HG03108 (cell line): ENCODE data around the gene CLDN19.
"Not testable (repeated sequence)": the region's sequence is repeated elsewhere in the genome, so short reads cannot be mapped to it uniquely, and the experiment has no call there.

Experiments
- ATAC-seq: cut with Tn5 transposase; IDR thresholded peaks from one replicate; pipeline ENCODE4 v1.9.1; 2021; ENCODE audit warnings: moderate library complexity; ENCODE audit not compliant: unreplicated experiment

The CLDN19 gene

DNA sequence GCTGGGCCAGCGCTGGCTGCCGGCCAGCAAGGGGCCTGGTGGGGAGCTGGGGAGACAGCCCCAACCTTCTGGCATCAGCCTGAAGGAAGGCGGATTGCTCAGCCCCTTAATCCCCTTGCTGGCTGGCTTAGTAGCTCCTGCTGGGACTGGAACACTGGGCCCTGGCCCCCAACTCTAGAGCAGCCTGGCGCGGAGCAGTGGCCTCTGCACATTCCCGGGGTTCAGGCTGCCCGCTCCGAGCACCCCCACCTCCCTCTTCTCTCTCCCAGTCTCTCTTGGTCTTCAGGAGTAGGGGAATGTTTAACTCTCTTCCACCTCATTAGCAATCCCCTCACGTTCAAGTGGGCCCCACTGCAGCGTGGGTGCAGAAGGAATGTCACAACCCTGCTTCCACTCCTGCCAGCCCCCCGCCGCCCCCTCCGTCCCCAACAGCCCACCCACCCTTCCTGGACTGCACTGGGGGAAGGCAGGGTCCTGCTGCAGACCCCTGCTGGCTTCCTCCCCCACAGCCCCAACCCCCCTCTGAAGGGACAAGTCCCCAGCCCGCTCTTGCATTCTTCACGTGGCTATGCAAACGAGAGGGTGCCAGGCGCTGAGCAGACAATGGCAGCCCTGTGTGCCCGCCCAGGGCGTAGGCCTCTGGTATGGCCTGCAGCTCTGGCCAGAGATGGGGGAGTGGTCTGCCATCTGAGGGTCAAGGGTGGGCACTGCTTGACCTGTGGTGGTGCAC lies 980 bp upstream of the CLDN19 start:
- no peak for ATAC-seq

DNA sequence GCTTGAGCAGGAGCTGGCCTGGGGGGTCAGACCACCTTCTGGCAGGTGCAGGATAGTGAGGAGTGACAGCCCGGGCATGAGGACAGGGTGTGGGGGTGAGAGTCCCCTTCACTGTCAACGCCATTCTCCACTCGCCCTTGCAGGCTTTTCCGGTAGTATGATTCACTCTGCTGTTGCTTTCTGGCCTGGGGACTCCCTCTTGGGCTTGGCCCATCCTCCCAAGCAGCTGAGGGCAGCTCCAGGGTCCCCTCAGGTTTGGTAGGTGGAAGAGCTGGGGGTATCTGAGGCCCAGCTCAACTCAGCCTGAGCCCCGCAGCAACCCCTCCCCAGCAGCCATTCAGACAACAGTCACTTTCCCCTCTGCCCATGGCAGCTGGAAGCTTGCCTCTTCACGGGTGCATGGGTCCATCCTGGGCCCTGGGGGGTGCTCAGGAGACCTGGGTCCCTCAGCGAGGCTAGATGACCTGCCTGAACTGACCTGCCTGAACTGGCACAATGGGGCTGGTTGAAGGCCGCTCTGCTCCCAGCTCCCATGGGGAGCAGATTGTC lies 1.3 kb downstream of the CLDN19 start:
- no peak for ATAC-seq

DNA sequence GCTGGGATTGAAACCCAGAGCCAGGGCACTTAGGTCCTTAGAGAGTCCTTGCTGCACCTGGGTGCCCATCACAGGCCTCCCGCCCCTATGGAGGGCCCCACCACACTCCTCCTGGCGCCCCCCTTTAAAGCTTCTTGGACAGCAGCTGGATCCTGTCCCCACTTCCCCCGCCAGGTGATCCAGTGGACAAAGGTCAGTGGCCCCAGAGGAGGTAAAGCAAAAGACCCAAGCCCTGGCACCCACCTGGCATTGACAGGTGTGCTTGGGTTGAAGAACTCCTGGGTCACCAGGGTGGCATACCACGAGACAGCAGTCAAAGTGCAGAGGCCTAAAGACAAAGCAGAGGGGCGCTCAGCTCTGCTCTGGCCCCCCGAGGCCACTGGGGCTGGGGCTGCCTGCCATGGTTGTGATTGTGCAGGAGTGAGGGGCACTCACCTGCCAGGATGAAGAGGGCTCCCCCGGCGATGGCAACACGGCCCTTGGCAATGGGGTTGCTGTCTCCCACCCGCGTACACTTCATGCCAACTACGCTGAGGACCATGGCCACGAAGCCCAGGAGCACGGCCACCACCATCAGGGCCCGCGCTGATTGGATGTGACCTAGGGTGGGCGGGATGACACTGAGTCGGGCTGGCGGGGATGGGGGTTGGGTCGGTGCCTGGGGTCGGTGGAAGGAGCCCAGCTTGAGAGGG lies 1.9 kb downstream of the CLDN19 start:
- no peak for ATAC-seq

DNA sequence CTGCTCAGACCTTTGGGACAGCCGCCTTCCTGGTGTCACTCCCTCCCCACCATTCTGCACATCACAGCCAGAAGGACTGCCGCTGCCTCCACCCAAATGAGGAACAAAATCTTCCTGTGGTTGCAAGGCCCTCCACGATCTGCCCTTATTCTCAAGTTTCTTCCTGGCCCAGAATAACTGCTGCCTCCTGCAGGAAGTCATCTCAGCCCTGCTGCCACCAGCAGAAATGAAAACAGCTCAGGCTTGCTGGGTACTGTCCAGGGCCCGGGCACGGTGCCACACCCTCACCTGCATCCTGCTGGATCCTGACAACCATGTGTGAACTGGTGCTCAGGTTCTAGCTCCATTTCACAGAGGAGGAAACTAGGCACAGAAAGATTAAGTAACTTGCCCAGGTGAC lies 2.8 kb downstream of the CLDN19 start:
- no peak for ATAC-seq

DNA sequence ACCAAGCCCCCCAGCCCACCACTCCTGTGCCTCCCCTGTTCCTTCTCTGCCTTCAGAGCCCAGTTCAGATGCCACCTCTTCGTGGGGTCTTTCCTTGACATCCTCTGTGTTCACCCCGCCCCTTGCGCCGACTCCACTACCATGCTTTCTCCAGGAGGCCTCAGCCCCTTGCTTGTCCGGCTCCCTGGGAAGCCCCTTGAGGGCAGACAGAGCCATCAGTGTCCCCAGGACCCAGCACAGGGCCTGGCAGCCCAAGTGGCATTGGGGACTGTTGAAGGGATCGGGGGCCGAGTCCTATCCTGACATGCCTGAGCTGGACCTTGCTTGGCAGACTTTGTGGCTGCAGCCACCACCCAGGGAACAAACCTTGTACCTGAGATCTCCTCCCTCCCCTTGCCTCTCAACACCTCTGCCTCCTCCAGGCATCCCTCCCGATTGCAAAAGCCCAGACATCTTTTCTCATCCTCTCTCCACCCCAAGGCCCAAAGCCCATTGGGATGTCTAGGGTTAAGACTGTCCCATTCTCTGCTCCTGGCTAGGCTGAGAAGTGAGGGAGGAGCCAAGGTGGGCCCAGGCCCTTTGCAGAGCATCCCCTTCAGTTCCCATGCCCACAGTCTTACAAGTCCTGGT lies 3.4 kb downstream of the CLDN19 start:
- ATAC-seq = no peak

DNA sequence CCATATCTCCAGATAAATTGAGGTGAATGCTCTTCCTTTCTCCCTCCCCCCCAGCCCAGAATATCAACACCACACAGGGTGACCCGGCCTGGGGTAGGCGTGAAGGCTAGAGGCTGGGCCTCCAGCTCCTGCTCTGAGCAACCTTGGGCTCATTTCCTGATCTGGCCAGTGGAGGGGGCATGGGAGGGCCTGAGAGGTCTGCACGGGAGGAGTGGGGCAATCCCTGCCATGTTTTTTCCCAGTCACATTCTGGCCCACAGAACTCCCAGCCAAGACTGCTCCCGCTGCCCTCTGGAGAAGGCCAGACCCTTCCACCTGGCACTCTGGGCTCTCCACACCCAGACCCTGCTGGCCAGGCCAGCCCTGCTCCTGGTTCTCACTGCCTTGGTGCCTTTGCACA lies 3.9 kb downstream of the CLDN19 start:
- ATAC-seq = no peak

DNA sequence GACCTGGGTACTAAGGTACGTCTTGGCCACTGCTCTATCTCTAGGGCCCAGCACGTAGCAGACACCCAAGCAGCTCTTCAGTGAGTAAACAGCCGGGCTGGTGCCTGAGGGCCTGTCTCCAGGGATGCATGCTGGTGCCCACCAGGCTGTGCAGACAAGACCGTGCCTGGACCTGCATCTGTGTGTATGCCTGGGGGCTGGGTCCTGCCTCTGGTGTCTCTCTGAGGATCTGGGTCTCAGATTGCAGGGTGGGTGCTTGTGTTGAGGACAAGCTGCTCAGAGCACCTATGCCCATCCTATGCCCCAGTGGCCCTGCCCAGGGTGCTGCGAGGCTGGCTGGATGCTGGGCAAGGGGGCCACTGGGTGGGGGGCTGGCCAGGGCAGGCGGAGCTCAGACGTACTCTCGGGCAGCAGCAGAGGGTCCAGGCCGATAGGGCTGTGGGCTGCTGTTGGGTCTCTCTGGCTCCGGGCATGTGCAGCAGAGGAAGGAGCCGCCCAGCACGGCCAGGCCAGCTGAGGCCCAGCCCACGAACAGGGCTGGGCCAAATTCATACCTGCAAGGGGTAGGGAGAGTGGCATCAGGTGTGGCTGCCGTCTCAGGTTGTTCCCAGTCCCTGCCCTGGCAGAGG lies 4.4 kb downstream of the CLDN19 start:
- ATAC-seq = no peak

DNA sequence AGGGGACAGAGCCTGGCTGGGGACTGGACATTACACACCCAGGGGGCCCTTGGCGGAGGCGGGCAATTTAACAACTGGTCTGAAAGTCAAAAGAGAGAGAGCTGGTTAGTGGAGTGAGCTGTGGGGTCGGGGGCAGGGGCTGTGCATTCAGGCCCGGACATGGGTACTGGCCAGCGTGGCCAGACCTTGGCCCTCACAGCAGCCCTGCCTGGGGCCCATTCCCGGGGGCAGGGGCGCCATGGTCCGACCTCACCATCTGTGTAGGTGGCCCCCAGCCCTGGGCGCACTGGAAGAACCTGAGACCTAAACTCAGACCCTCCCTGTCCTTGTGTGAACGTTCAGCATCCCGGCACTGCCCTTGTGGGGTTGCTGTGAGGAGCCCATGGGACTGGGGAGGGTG lies 5.0 kb downstream of the CLDN19 start:
- ATAC-seq = no peak

DNA sequence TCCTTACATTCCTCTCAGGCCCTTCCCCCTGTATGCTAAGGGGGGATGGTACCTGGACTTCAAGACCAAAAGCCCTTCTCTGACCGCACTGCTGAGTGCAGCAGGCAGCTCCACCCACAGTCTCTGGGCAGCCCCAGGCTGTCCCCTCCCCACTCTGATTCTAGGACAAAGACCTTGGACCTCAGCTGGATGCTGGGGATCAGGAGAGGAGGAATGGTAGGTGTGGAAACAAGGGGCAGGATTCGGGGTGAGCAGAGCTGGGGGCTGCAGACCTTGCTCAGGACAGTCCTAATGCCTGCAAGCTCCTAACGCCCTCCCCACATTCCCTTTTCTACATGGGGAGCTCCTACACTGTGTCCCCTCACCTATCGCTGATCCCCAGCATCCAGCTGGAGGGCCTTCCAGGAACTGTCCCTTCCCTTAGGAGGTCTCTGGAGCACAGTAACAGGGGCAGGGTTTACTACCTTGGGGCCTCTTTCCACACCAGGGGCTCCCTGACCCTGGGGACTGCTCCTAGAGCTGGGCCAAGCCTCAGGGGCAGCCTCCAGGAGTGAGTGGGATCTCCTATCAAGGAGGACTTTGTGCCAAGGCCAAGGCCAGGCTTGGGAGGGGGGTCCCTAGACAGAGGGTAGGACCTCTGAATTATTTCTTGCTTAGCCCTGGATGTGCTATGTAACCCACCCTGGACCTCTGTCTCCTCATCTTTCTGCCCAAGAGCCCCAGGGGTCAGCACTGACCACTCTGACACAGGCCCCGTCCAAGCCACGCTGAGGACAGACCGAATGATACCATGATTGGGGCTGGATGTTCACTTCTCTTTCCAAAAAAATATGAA lies 5.6 kb downstream of the CLDN19 start:
- no peak for ATAC-seq

DNA sequence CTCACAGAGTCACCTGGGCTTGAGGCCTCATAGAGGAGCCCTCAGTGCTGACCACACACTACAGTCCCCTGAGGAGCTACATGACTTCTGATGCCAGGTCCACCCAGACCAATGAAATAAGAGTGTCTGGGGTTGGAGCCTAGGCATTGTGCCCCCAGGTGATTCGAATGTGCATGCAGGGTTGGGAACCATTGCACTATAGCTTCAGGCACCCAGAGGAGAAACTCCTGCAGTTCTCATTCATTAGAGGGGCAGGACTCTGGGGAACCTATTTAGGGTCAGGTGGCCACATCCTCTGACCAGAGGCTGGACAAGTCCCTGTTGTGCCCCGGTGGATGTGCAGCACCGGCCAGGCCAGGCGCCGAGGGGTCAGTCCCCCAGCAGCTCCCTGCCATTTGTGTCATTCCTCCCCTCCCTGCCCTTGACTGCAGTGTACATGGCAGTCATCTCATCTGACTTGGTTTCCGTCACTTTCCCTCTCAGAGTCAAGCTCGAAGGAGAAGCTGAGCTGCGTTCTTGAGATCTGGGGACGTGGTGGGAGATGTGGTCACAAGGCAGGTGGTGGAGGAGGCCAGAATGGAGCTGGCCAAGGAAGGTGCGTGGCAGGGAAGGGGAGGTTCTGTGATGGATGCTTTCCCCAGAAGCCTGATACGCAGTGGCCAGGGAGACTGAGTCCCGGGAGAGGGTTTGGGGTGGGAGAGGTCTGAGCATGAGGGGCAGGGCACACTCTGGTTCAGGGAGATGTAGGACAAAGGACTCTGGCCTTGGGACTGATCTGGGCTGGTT lies 6.4 kb downstream of the CLDN19 start:
- no peak for ATAC-seq

DNA sequence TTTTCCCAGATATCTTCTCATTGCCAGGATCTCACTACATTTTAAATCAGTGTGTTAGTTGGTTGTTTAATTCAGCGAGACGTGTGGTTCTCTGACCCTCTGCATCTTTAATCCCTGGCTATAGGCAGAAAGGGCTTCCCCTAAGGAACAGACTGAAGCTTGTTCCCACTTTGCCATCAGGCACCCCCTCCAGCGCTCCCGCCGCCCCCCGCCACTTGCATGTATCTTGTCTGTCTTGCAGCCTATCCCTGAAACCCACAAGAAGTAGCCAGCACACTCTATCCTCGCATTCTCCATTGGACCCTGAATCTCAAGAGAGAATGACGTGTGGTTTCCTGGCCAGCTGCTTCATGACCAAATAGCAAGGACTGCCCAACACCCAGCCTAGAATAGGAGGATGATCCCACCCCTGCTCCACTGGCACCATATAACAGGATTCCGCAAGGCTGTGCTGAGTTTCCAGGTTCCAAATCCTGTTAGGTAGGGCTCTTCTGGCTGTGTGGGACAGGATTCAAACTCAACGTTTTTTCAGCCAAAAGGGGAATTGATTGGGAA lies 7.8 kb downstream of the CLDN19 start:
- no peak for ATAC-seq

DNA sequence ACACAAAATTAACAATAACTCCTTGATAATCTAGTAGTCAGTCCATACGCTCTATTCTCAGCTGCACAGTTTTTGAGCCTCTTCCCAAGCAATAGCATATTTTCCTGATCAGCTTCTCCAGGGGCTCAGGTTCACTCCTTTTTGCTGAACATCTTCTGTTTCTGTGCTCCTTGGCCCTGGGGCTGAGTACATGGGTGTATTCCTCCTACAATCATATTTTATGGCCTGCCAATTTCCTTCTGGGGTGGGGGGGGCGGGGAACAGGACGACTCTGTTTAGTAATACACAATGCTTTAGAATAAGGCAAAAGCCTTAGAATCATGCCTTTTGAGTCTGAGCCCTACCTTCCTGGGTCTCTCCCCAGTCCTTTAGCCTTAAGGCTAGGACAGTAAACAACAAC lies 8.5 kb downstream of the CLDN19 start:
- no peak for ATAC-seq

DNA sequence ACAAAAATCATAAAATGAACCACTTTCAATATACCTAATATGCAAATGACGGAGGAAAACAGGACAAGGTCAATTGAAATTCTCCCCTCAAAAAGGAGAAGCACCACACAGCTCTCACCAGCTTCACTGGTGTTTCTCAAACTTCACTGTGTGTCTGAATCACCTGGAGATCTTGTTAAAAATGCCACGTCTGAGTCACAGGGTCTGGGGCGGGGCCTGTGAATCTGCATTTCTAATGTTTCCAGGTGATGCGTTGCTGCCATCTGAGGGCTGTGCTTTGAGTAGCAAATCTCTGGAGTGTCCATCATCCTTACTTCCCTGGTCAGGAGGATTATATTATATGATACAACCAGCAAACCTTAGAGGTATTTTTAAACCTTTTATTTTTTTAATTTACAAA lies 9.0 kb downstream of the CLDN19 start:
- no peak for ATAC-seq

DNA sequence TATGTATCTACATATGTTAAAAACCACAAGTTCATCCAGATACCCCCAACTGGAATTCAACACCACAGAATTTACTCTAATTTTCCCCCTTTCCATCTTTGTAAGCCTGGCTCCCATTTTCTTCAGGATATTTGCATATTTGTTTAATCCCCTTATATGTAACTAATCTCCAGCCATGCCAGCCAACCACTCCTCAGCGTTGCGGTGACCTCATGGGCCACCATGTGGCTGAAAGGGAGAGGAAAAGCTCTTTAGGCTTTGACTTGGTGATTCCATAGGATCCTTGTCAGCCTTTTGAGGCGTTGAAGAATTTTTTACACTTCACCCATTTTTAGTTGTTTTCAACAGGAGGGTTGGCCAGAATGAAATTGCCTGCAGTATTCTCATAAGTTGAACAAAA lies 10.0 kb downstream of the CLDN19 start:
- ATAC-seq = no peak

DNA sequence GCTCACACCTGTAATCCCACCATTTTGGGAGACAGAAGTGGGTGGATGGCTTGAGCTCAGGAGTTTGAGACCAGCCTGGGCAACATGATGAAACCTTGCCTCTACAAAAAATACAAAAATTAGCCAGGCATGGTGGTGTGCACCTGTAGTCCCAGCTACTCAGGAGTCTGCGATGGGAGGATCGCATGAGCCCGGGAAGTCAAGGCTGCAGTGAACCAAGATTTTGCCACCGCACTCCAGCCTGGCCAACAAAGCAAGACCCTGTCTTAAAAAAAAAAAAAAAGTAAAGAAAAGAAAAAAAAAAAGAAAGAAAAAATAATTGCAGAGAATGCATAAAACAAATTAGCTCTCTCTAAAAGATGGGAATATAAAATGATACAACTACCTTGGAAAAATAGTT lies 14.2 kb downstream of the CLDN19 start:
- not testable (repeated sequence) for ATAC-seq

DNA sequence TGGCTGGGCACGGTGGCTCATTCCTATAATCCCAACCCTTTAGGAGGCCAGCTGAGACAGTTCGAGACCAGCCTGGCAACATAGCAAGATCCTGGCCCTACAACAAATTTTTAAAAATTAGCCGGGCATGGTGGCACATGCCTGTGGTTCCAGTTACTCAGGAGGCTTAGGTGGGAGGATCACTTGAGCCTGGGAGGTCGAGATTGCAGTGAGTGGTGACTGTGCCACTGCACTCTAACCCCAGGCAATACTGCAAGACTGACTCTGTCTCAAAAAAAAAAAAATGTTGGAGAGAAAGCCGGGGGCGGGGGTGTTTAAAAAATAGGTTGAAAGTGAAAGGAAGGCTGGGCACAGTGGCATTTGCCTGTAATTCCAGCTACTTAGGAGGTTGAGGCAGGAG lies 16.5 kb downstream of the CLDN19 start:
- no peak for ATAC-seq

DNA sequence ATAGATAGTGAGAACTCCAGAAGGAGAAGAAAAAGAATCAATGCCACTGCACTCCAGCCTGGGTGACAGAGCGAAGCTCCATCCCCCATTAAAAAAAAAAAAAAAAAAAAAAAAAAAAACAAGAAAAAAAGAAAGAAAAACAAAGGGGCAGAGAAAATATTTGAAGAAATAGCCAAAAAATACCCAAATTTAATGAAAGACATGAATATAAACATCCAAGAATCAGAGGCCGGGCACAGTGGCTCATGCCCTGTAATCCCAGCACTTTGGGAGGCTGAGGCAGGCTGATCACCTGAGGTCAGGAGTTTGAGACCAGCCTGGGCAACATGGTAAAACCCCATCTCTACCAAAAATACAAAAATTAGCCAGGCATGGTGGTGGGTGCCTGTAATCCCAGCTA lies 17.6 kb downstream of the CLDN19 start:
- not testable (repeated sequence) for ATAC-seq

DNA sequence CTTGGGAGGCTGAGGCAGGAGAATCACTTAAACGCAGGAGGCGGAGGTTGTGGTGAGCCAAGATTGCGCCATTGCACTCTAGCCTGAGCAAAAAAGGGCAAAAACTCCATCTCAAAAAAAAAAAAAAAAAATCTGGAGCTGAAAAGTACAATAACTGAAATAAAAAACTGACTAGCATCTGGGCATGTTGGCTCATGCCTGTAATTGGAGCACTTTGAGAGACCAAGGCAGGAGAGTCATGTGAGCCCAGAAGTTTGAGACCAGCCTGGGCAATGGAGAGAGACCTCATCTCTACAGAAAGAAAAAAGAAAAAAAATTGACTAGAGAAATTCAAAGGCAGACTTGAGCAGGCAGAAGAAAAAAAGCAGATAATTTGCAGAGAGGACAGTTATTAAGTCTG lies 18.1 kb downstream of the CLDN19 start:
- no peak for ATAC-seq

DNA sequence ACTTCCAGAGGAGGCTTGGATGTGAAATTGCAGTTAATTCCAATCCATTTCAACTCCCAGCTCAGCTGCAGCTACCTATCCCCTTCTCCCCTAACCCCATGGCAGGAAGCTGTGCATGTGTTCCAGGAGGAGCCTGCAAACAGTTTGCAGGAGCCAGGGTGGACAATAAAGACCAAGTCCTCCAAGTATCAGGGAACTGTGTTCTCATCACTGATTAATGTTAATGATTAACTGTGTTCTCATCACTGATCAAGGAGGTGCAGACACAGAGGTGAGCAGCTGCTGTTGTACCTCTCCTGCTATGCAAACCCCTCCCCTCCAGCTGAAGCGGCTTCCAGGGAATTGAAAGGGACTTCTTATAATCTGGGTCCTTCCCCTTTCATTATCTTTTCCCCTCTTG lies 19.2 kb downstream of the CLDN19 start:
- ATAC-seq = no peak

DNA sequence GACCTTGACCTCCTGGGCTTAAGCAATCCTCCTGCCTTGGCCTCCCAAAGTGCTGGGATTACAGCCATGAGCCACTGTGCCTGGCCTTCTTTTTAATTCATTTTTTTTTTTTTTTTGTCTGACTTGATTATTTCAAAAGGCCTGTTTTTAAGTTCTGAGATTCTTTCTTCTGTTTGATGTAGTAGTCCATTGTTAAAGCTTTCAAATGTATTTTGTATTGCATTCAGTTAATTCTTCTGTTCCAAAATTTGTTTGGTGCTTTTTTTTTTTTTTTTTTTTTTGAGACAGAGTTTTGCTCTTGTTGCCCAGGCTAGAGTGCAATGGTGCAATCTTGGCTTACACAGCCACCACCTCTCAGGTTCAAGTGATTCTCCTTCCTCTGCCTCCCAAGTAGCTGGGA lies 25.6 kb downstream of the CLDN19 start:
- ATAC-seq = not testable (repeated sequence)
